ENCODE measurements around the gene ERICH4.

GRCh38 chr19:41433171-41433570 is 9.8 kb upstream of the ERICH4 start:
- TF ChIP-seq CTCF (IDR thresholded peaks at IDR 0.05) (no peak), CHD2 (IDR thresholded peaks at IDR 0.05; ENCODE audit: low read length, partially characterized antibody) (no peak), EP300 (IDR thresholded peaks at IDR 0.05) (no peak), JUNB (IDR thresholded peaks at IDR 0.05) (no peak), MAZ (IDR thresholded peaks at IDR 0.05; ENCODE audit: borderline replicate concordance, low read depth, low read length) (no peak), POLR2A (IDR thresholded peaks at IDR 0.05; ENCODE audit: low read length) (no peak), USF2 (IDR thresholded peaks at IDR 0.05) (no peak), NR3C1 (IDR thresholded peaks at IDR 0.05) (no peak), PHF8 (IDR thresholded peaks at IDR 0.05; ENCODE audit: borderline replicate concordance, low read depth) (no peak), ESRRA (IDR thresholded peaks at IDR 0.05; ENCODE audit: borderline replicate concordance, low read length) (no peak), BHLHE40 (IDR thresholded peaks at IDR 0.05; ENCODE audit: low read depth, low read length) (no peak), PBX3 (IDR thresholded peaks at IDR 0.05) (no peak), MYC (IDR thresholded peaks at IDR 0.05; ENCODE audit: borderline replicate concordance, low read length) (no peak), RFX5 (IDR thresholded peaks at IDR 0.05) (no peak)
